AG09309 (cell line): ENCODE measurements around the gene DLG1.
A peak's percentile ranks its signal among the peaks of the same experiment; 100 is the strongest.

Experiments
- DNase-seq: peaks from one replicate; pipeline ENCODE4 v3.0.0-alpha.2; 2010; ENCODE audit warnings: low read depth
- H3K4me3 ChIP-seq: 2 replicates; pipeline ENCODE4 v1.5.1; 2011; ENCODE audit warnings: mild to moderate bottlenecking, low read depth, low read length, moderate library complexity; ENCODE audit not compliant: control insufficient read depth
- TF ChIP-seq, protein P1 (sequence below): IDR thresholded peaks from 2 replicates; pipeline ENCODE4 v1.5.1; 2011; ENCODE audit warnings: mild to moderate bottlenecking, low read depth, low read length, inconsistent platforms; ENCODE audit not compliant: insufficient read depth, control insufficient read depth; ENCODE audit errors: missing control alignments

DLG1 gene

DNA sequence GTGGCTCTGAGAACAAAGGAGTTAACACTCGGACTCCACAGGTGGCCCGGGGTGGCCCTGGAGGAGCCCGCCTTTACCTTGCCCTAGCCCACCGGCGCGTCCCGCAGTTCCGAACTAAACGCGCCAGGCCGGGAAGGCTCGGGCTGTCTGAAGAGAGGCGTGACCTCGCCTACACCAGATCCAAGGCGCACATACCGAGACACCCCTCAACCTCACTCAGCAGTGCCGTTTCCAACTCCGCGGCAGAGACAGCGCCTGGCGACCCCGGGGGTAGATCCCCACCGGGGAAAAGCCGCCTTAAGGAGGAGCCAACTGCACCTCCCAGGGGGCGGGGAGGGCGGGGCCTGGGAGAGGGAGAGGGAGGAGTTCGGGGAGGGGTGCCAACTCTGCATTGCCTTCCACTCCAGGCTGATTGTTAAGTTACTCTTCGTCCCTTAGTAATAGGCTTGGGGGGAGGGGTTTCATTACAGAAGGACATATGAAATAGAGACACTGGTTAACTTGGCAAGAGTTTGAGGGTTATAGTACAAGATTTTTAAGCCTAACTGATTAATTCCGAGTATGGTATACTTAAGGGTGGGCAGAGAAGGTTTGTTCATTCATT lies at the start of gene DLG1:
Gene DLG1 (minus strand): TSS at position 272 of the 604 bp plus-strand sequence. CDS start 1,408 bp downstream, outside the sequence.
- H3K4me3 ChIP-seq = peak within 1 kb of the TSS; percentile 84
- TF ChIP-seq, protein P1, sequence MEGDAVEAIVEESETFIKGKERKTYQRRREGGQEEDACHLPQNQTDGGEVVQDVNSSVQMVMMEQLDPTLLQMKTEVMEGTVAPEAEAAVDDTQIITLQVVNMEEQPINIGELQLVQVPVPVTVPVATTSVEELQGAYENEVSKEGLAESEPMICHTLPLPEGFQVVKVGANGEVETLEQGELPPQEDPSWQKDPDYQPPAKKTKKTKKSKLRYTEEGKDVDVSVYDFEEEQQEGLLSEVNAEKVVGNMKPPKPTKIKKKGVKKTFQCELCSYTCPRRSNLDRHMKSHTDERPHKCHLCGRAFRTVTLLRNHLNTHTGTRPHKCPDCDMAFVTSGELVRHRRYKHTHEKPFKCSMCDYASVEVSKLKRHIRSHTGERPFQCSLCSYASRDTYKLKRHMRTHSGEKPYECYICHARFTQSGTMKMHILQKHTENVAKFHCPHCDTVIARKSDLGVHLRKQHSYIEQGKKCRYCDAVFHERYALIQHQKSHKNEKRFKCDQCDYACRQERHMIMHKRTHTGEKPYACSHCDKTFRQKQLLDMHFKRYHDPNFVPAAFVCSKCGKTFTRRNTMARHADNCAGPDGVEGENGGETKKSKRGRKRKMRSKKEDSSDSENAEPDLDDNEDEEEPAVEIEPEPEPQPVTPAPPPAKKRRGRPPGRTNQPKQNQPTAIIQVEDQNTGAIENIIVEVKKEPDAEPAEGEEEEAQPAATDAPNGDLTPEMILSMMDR = no peak
- DNase-seq = peak; percentile 67

DNA sequence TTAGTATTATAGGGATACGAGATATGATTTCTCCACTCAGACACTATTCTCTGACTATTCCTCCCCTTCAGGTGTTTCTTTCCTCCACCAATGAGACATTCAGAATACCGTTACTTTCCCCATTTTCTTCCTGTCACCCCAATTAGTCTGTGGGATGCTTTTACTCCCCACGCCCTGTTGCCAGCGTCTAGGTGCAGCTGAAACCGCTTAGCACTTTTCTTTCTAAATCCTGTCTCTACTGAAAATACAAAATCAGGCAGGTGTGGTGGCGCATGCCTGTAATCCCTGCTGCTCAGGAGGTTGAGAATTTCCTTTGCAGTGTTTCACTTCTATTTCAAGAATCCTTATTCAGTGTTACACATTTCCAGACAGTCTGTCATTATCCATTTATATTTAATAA lies 49.6 kb upstream of the DLG1 start:
- no peak overlapping the region for H3K4me3 ChIP-seq
- DNase-seq = no peak
- TF ChIP-seq, protein P1 = no peak

DNA sequence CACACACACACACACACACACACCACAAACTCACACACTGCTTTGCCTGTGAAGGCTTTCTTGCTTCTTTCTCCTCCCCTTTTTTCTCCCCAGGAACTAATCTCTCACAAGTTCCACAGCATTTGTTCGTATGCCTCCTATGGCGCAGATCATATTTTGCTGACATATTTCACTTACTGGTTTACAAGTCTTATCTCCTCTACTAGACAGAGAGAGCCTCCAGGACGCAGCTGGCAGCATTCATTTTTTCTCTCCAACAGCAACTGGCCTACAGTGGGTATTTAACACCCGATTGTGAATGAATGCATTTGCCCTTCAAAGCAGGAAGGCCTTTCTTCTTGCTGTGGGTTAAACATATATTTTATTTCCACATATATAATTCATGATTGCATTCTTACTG lies 47.0 kb upstream of the DLG1 start:
- DNase-seq = no peak
- TF ChIP-seq, protein P1 = no peak

DNA sequence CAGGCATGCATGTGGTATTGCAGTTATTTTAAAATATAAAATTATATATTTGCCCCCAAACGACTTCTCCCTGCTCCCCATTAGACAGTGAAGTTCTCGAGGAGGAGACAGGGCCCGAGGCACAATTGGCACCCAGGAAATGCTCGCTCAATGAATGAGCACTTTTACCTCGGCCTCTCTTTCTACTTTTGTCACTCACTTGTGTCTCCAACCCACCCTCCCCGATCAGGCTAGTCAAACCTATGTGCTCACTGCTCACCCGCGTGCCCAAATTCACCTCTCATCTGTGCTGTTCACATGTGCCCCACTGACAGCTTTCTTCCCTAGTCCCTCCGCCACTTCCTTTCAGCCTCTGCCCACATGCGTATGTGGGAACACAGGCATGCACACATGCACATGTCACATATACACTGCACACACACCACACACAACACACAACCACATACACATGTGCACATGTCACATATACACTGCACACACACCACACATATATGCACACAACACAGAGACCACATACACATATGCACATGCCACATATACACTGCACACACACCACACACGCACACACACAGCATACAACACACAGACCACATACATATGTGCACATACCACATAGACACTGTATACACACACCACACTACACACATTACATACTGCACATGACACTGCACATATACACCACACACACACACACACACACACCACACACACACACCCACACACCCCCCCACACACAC lies 46.3 kb upstream of the DLG1 start:
- no peak for DNase-seq
- no peak overlapping the region for H3K4me3 ChIP-seq
- TF ChIP-seq, protein P1 = no peak

More for the DNA sequence above, 47.0 kb upstream of the DLG1 start:
- H3K4me3 ChIP-seq = no peak overlapping the region

DNA sequence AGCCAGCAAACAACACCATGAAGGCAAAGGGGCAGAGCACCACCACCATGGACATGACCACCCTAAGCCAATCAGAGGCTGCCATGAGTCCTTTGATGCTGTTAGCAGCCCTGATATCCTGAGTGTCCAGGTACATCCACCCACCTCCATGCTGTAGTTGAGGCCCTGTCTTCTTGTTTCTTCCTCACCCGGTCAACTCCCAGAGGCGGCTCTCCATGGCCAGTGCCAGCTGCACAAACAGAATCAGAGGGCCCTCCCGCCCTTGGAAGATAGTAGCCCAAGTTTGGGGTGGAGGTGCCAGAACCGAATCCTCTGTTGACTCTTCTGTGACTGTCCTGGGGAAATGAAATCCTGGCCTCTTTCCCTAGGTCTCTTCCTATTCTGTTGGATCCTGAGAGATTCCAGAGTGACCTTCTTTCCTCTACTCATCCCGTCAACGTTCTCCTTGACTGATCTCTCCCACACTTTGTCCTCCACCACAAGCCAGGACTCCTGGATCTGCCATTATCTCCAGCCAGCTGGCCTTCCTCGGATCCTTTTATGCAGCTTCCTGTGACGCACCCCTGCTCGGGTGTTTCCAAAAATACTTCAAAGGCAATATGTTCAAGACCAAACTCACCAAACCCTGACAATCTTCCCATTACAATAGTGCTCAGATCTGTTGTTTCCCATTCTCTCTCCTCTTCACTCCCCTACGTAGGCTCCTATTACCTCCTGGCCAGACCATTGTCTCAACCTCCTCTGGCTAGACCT lies 45.4 kb upstream of the DLG1 start:
- TF ChIP-seq, protein P1 = no peak
- no peak overlapping the region for H3K4me3 ChIP-seq
- DNase-seq = no peak

DNA sequence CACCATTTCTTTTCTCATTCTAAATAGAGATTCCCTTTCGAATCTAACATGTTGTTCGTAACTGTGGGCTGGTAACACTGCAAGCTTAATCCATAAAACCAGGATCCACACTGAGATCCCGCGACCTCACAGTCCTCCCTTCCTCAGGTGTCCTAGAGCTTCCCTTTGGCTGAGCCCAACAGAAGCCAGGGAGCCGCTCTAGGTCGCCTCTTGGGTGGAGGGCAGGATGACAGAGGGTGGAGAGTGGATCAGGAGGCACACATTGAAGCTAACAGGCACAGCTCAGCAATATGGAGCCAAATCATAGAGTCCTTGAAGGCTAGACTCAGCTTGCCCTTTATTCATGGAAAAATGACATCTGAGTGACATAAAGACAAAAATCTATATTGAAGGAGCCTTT lies 44.7 kb upstream of the DLG1 start:
- TF ChIP-seq, protein P1 = no peak
- no peak overlapping the region for H3K4me3 ChIP-seq
- no peak for DNase-seq
